ENCODE data around the gene SLC26A6. TPM values are rescaled to one million over a fixed set of nuclear protein-coding genes. Genes with fewer than 3 reads are reported as not detected.

Gene SLC26A6
- total RNA-seq, 4 donors from 2014 or later, result 14.0 to 29.4 (median 24.1) TPM

DNA sequence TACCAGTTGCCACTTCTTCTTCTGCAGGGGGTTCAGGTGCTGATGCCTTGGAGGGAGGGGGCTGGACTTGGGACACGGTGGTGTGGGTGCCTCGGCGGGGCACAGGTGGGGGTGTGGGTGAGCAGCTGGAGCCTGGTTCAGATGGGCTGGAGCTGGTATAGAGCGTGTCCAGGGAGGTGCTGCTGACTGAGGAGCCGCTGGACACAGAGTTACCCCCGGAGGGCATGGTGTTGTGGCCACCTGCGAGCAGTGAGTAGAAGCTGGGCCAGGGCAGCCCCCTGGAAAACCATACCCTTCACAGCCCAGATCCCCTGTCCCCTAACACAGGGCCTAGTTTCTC lies 46.2 kb upstream of the SLC26A6 start:
- no peaks in the 10 kb centered on the region for H3K9me3 ChIP-seq
- no peak for TF ChIP-seq POLR2AphosphoS5 (IDR thresholded peaks at IDR 0.05)
- no peak for TF ChIP-seq EP300 (IDR thresholded peaks at IDR 0.05)
- TF ChIP-seq POLR2A (IDR thresholded peaks at IDR 0.05), result no peak
- TF ChIP-seq, protein P1, sequence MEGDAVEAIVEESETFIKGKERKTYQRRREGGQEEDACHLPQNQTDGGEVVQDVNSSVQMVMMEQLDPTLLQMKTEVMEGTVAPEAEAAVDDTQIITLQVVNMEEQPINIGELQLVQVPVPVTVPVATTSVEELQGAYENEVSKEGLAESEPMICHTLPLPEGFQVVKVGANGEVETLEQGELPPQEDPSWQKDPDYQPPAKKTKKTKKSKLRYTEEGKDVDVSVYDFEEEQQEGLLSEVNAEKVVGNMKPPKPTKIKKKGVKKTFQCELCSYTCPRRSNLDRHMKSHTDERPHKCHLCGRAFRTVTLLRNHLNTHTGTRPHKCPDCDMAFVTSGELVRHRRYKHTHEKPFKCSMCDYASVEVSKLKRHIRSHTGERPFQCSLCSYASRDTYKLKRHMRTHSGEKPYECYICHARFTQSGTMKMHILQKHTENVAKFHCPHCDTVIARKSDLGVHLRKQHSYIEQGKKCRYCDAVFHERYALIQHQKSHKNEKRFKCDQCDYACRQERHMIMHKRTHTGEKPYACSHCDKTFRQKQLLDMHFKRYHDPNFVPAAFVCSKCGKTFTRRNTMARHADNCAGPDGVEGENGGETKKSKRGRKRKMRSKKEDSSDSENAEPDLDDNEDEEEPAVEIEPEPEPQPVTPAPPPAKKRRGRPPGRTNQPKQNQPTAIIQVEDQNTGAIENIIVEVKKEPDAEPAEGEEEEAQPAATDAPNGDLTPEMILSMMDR (IDR thresholded peaks at IDR 0.05), result no peak
- no peak for DNase-seq (ENCODE audit: low spot score in 2 of 2)
- peaks cover 48% of the 10 kb centered on the region for H3K36me3 ChIP-seq
- H3K4me1 ChIP-seq, result peaks cover 32% of the 10 kb centered on the region
- no peak overlapping the region for H3K27ac ChIP-seq
- no peak overlapping the region for H3K4me3 ChIP-seq
- no peaks in the 10 kb centered on the region for H3K27me3 ChIP-seq
- WGBS, result 89% methylated on average over 4 of the region's 7 CpGs

GRCh38 chr3:48680811-48681540 lies 45.7 kb upstream of the SLC26A6 start:
- Histone ChIP-seq H3K9me3 (no peaks in the 10 kb centered on the region), H3K27ac (no peak overlapping the region), H3K27me3 (no peaks in the 10 kb centered on the region), H3K4me3 (no peak overlapping the region), H3K36me3 (peaks cover 48% of the 10 kb centered on the region), H3K4me1 (peaks cover 27% of the 10 kb centered on the region)
- DNase-seq (ENCODE audit: low spot score in 2 of 2), result no peak
- 89% methylated on average over 7 of the region's 17 CpGs for WGBS
- TF ChIP-seq EP300 (IDR thresholded peaks at IDR 0.05) (no peak), POLR2AphosphoS5 (IDR thresholded peaks at IDR 0.05) (no peak)

- Histone ChIP-seq H3K36me3 (peaks cover 50% of the 10 kb centered on the region), H3K27ac (no peak overlapping the region), H3K4me3 (no peak overlapping the region), H3K27me3 (no peaks in the 10 kb centered on the region), H3K9me3 (no peaks in the 10 kb centered on the region), H3K4me1 (peaks cover 18% of the 10 kb centered on the region)
- 100% methylated on average over 4 of the region's 20 CpGs for WGBS
- no peak for DNase-seq (ENCODE audit: low spot score in 2 of 2)
- no peak for TF ChIP-seq EP300 (IDR thresholded peaks at IDR 0.05)
- TF ChIP-seq, protein P1 (IDR thresholded peaks at IDR 0.05), result no peak
- no peak for TF ChIP-seq POLR2AphosphoS5 (IDR thresholded peaks at IDR 0.05)
- no peak for TF ChIP-seq POLR2A (IDR thresholded peaks at IDR 0.05)
Observed at GRCh38 chr3:48679411-48680391, 44.4 kb upstream of the SLC26A6 start.

DNA sequence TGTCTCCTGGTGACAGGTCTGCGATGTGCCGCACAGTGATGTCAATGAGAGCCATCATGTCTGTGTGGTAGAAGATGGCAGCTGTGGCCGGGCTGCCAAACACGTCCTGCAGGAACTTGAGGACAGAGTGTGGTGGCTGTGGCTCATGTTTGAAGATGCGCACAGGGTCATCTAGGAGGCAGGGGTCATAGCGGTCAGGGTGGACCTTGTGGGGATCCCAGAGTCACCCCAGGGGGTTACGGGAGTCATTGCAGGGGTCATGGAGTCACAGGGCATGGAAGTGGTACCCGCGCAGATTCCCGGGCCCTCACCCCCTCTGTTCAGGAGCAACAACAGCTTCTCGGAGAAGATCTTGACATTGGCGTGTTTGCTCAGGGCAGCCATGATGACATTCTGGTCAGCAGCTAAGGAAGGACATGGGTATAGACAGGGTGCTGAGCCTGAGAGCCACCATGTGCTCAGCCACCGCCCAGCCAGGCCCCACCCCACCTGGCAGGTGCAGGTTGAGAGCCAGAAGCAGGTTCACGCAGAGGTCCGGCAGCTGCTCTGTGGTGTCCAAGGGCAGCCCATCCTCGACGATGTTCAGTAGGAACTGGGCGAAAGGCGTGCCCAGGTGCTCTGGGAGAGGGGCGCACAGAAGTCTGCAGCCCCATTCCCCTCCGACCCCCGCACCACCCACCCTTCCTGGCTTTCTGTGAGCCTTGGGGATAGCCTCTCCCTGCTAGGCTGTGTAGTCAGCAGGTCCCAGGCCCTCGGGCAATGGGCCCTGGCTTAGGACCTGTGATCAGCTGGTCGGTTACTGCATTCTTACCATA lies 43.5 kb upstream of the SLC26A6 start:
- no peak for TF ChIP-seq POLR2A (IDR thresholded peaks at IDR 0.05)
- TF ChIP-seq, protein P1 (IDR thresholded peaks at IDR 0.05), result no peak
- no peak for TF ChIP-seq POLR2AphosphoS5 (IDR thresholded peaks at IDR 0.05)
- no peak for TF ChIP-seq EP300 (IDR thresholded peaks at IDR 0.05)
- Histone ChIP-seq H3K27me3 (no peaks in the 10 kb centered on the region), H3K4me3 (no peak overlapping the region), H3K9me3 (no peaks in the 10 kb centered on the region), H3K36me3 (peaks cover 58% of the 10 kb centered on the region), H3K4me1 (peaks cover 9% of the 10 kb centered on the region), H3K27ac (no peak overlapping the region)
- WGBS, result 93% methylated on average over 19 of the region's 24 CpGs
- no peak for DNase-seq (ENCODE audit: low spot score in 2 of 2)

DNA sequence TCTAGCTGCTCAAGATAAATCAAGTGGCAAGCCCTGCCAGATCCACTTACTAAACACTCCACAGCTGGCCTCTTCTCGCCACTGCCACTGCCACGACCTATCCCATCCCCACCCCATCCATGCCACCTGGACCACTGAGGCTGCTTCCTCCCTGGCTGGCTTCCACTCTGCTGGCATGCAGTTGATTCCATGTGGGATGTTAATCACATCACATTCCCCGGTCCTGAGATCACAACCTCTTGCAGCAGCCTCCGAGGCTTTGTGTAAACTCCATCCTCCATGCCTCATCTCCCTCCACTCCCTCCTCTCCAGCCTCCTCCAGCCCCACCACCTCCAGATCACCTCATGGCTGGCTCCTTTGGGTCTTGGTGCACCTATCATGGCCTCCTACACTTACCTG lies 42.8 kb upstream of the SLC26A6 start:
- H3K4me3 ChIP-seq, result no peak overlapping the region
- 78% methylated on average over 4 of the region's 4 CpGs for WGBS
- no peak for DNase-seq (ENCODE audit: low spot score in 2 of 2)
- TF ChIP-seq EP300 (IDR thresholded peaks at IDR 0.05), result no peak
- TF ChIP-seq POLR2A (IDR thresholded peaks at IDR 0.05), result no peak
- no peak for TF ChIP-seq POLR2AphosphoS5 (IDR thresholded peaks at IDR 0.05)
- TF ChIP-seq, protein P1 (IDR thresholded peaks at IDR 0.05), result no peak
- no peaks in the 10 kb centered on the region for H3K27me3 ChIP-seq
- H3K9me3 ChIP-seq, result no peaks in the 10 kb centered on the region
- peaks cover 1% of the 10 kb centered on the region for H3K4me1 ChIP-seq
- peaks cover 58% of the 10 kb centered on the region for H3K36me3 ChIP-seq
- H3K27ac ChIP-seq, result no peak overlapping the region
